ENCODE measurements around the gene CCDC188. TPM values are rescaled to one million over a fixed set of nuclear protein-coding genes. Genes with fewer than 3 reads are reported as not detected.

CCDC188 gene
- total RNA-seq, 2 donors from 2014 or later: 0.22 to 0.32 TPM

DNA sequence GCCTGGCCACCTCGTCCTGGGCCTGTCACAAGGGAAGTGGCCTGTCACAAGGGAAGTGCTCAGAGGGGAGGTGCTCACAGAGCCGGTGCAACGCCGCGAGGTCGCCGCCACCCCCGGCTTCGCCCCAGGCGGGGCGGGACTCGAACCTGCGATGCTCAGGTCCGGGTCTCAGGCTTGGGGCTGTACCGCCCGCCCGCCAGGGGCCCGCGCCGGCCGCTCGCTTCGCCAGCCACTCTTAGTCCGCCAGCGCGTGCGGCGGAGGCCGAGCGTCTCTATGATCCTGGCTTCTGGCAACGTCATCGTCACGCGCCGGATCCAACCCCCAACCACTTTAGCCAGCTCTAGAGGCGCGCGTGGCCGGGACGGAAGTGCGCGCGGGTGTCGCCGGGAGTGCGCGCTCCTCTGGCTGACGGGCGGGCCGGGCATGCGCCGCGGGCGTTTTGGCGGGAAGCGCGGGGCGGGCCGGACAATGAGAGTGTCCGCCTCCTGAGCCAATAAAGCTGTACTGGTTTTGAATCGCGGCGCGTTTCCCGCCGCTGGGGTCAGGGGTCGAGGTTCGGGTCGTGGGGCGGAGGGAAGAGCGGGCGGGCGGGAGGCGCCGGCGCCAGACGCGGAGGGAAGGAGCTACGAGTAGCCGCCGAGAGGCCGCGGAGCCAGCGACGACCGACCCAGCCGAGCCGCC, 33.8 kb downstream of the CCDC188 start, which contains the start of gene TRMT2A:
TRMT2A (minus strand) TSS at position 276 of the 682 bp plus-strand sequence. CDS start 320 bp downstream, outside the sequence.
- Histone ChIP-seq H3K27ac (peak within 1 kb of the TSS; percentile 74), H3K36me3 (no peaks in the 10 kb centered on the region), H3K4me3 (peak within 1 kb of the TSS; percentile 89), H3K27me3 (no peaks in the 10 kb centered on the region), H3K9me3 (no peaks in the 10 kb centered on the region), H3K9ac (ENCODE audit: low read depth in 2 of 2, low read length in 2 of 2) (peak within 1 kb of the TSS; percentile 79 to 89), H3K4me1 (peaks cover 7% of the 10 kb centered on the region)
- TF ChIP-seq, protein P1, sequence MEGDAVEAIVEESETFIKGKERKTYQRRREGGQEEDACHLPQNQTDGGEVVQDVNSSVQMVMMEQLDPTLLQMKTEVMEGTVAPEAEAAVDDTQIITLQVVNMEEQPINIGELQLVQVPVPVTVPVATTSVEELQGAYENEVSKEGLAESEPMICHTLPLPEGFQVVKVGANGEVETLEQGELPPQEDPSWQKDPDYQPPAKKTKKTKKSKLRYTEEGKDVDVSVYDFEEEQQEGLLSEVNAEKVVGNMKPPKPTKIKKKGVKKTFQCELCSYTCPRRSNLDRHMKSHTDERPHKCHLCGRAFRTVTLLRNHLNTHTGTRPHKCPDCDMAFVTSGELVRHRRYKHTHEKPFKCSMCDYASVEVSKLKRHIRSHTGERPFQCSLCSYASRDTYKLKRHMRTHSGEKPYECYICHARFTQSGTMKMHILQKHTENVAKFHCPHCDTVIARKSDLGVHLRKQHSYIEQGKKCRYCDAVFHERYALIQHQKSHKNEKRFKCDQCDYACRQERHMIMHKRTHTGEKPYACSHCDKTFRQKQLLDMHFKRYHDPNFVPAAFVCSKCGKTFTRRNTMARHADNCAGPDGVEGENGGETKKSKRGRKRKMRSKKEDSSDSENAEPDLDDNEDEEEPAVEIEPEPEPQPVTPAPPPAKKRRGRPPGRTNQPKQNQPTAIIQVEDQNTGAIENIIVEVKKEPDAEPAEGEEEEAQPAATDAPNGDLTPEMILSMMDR (IDR thresholded peaks at IDR 0.05): no peak
- peak; percentile 97 for DNase-seq
- intact Hi-C loops (cut with DNase I): loop anchor here (5.0 to 10.0 kb wide), 2 partner anchors 35 to 152 kb away; partner anchors contain the start of gene DGCR8

DNA sequence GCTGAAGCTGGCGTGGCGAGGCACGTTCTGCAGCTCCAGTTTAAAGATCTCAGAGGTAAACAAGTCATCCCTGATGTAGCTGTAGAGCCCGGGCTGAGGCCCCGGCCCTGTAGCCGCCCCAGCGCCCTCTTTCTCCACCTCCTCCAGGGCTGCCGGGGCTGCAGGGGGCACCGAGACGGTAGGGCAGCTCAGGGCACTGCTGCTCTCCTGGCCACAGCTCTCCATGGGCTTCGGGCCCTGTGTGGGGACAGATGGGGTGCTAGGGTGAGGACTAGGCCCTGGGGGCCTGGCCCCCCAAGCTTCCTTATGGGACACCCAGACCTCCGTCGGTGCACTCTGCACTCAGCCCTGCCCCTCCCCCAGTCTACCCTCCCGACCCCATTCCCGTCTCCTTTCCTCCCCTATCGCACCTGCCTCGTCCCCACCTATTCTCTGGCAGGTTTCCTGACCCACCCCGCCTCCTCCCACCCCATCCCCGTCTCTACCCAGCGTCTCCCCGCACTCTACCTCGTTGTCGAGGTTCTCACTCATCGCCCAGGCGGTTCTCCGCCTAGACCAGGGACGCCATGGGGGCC, 34.4 kb downstream of the CCDC188 start:
- no peaks in the 10 kb centered on the region for H3K27me3 ChIP-seq
- TF ChIP-seq, protein P1 (IDR thresholded peaks at IDR 0.05): no peak
- DNase-seq: no peak
- peaks cover 7% of the 10 kb centered on the region for H3K4me1 ChIP-seq
- intact Hi-C loops (cut with DNase I): loop anchor here (5.0 to 10.0 kb wide), 2 partner anchors 34 to 152 kb away; partner anchors contain the start of gene DGCR8
- H3K27ac ChIP-seq: peak overlapping the region; percentile 74
- H3K4me3 ChIP-seq: peak overlapping the region; percentile 89
- H3K36me3 ChIP-seq: no peaks in the 10 kb centered on the region
- no peaks in the 10 kb centered on the region for H3K9me3 ChIP-seq
- H3K9ac ChIP-seq (ENCODE audit: low read depth in 2 of 2, low read length in 2 of 2): peak overlapping the region; percentile 79 to 89

DNA sequence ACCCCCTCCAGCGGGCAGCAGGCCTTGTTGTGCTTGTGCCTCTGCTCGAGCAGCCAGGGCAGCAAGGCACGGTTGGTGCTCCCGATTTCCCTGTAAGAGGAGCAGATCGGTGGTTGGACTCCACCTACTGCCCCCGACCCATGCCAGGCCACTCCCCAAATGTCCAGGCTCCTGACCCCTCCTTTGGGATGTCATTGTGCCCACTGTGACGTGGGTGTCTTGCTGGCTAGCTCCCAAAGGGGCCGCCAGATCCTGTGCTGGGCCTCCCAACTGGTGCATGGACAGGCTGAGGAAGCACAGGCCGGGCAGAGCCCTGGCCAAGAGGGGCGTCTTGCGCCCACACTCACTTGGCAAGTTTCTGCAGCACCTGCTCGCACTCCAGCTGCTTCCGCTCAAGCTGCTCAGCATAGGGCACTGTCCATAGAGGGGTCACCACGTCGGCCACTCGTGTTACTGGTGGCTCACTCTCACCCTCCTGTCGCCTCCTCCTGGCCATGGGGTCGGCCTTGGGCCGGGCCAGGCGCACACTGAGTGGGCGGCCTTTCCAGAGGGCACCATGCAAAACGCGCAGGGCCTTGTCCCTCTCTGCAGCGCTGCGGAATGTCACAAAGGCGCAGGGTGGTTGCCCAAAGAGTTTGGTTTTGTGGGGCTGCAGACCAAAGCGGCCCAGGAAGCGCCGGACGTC, 35.0 kb downstream of the CCDC188 start, which contains the start of gene RANBP1:
RANBP1 (plus strand) TSS at position 414 of the 685 bp plus-strand sequence; CDS start at position 495, 81 bp downstream.
- H3K4me1 ChIP-seq: peaks cover 7% of the 10 kb centered on the region
- peak within 1 kb of the TSS; percentile 89 for H3K4me3 ChIP-seq
- no peaks in the 10 kb centered on the region for H3K27me3 ChIP-seq
- DNase-seq: no peak
- H3K9me3 ChIP-seq: no peaks in the 10 kb centered on the region
- intact Hi-C loops (cut with DNase I): loop anchor here (5.0 to 10.0 kb wide), 2 partner anchors 34 to 151 kb away; partner anchors contain the start of gene DGCR8
- H3K9ac ChIP-seq (ENCODE audit: low read depth in 2 of 2, low read length in 2 of 2): peak within 1 kb of the TSS; percentile 79 to 89
- peak within 1 kb of the TSS; percentile 74 for H3K27ac ChIP-seq
- H3K36me3 ChIP-seq: no peaks in the 10 kb centered on the region
- TF ChIP-seq, protein P1 (IDR thresholded peaks at IDR 0.05): no peak

DNA sequence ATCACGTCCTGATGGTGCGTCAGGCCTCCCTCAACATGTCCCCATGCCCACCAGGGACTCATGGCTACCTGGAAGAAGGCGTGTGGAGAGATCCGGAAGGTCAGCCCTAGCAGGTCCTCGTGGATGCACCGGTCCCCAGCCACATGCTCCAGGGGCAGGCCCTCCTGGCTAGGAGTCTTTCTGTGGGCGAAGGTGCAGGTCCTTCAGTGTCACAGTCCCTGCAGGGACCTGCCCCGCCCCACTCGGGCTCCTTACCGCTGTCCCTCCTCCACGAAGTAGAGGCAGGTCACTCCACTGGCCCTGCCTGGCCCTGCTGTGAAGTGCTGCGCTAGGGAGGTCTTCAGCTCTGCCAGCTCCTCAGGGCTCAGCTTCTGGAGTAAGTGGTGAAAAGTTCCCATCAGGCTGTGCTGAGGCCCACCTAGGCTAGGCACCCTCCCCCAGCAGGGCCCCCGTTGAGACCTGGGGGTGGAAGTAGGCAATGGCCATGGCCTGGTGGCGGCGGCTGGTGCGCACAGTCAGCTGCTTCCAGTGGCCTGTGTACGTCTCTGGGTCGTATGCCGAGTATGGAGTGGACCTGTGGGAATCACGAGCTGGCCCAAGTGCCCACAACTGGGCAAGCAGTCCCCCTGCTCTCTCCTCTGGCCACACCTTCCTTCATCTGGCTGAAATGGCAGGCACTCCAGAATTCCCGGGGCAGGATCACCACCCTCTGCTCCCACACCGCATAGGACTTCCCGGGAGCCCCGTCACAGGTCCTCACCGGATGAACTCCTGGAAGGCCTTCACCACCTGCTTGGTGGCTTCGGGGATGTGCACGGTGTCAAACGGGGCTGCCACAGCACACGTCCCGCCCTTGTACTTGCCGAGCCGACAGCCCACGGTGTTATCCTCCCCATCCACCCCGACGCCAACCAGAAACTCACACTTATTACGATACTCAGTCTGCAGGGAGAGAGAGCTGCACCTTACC, 36.1 kb downstream of the CCDC188 start:
- intact Hi-C loops (cut with DNase I): loop anchor here (5.0 to 10.0 kb wide), 2 partner anchors 32 to 150 kb away; partner anchors contain the start of gene DGCR8
- H3K9ac ChIP-seq (ENCODE audit: low read depth in 2 of 2, low read length in 2 of 2): no peak overlapping the region

More for the DNA sequence above, 36.1 kb downstream of the CCDC188 start:
- Histone ChIP-seq H3K4me3 (no peak overlapping the region), H3K4me1 (peaks cover 7% of the 10 kb centered on the region), H3K36me3 (peaks cover 7% of the 10 kb centered on the region), H3K27ac (no peak overlapping the region), H3K27me3 (no peaks in the 10 kb centered on the region), H3K9me3 (no peaks in the 10 kb centered on the region)
- TF ChIP-seq, protein P1 (IDR thresholded peaks at IDR 0.05): no peak
- no peak for DNase-seq
